Measurements from ENCODE around the gene LRPAP1.

Gene LRPAP1

DNA sequence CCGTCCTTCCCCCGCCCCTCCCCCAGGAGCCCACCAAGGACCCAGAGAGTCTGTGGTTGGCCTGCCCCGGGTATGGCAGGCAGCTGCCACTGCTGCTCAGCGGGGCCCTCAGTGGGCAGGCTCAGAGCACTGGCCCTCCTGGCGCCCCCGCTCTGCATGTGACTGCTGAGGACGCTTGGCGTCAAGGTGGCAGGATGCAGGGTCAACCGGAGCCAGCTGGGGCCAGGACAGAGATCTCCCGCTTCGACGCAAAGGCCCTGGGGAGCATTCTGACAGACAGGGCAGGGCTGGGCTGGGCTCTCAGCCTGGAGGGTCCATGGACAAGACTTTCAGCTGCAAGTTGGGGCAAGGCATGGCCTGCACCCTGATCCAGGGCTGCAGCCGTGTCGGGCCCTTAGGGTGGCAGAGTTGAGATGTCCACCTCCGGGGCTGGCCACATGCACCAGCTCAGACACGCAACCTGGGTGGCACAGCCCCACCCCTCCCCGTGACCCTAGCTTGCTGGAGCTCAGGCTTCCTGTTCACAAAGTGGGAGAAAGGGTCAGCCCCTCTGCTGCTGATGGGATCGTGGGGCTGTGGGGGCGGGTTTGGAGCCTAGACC lies 30.3 kb downstream of the LRPAP1 start:
- DNase-seq (ENCODE audit: low read depth in 2 of 2, low spot score in 1 of 2): no peak

GRCh38 chr4:3501126-3501824 lies 30.9 kb downstream of the LRPAP1 start:
- no peak for DNase-seq (ENCODE audit: low read depth in 2 of 2, low spot score in 1 of 2)

DNA sequence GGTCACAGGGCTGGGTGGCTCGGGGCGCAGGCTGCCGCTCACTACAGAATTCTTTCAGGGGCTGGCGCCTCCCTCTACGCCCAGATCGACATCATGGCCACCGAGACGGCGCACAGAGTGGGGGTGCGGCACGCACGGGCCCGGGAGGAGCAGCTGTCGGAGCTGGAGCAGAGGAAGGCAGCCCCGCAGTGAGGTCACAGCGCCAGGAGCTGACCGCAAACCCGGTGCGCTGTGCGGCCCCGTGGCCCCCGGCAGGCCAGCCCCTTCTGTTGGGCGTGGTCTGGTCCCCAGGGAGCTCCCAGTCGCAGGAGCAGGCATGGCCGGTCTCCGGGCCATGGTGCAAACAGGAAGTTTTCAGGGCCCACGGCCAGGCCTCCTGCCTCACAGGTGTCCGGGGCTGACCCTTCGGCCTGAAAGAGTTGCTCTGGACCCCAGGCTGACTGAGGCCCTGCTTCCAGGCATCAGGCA lies 31.6 kb downstream of the LRPAP1 start:
- DNase-seq (ENCODE audit: low read depth in 2 of 2, low spot score in 1 of 2): no peak

- no peak for DNase-seq (ENCODE audit: low read depth in 2 of 2, low spot score in 1 of 2)
Measured at GRCh38 chr4:3500111-3500510, 32.1 kb downstream of the LRPAP1 start.

DNA sequence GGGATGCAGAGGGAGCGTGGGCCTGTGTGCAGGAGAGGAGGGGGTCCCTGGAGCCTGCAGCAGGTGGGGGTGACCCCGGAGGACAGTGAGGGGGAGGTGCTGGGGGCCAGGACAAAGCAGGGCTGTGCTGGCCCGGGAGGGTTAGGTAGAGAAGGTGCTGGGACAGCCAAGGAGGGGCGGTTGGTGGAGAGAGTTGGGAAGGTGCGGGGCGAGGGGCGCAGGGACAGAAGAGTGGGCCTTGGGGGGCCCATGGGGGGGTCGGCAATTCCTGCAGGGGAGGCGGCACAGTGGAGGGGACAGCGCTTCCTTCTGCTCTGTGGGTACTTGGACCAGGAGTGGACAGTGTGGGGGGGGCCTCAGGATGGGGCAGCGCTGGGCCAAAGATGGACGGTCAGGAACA lies 32.5 kb downstream of the LRPAP1 start:
- no peak for DNase-seq (ENCODE audit: low read depth in 2 of 2, low spot score in 1 of 2)

- no peak for DNase-seq (ENCODE audit: low read depth in 2 of 2, low spot score in 1 of 2)
Measured at GRCh38 chr4:3498901-3499510, 33.2 kb downstream of the LRPAP1 start.

DNA sequence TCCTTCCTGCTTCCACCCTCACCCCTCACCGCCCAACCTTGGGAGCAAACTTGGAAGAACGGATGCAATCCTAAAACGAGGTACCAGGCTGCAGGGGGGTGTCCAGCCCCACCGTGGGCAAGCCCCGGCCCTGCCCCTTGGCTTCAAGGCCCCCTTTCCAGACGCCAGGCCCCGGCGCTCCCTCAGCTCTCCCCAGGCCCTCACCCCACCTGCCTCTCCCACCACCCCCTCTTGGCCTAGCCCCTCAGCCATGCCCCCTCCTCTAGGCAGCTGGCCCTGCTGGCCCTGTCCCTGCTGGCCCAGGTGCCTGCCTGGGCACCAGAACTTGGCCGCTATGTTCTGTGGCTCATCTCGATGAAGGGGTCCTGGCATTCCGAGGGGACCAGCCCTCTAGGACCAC lies 33.8 kb downstream of the LRPAP1 start:
- no peak for DNase-seq (ENCODE audit: low read depth in 2 of 2, low spot score in 1 of 2)

DNA sequence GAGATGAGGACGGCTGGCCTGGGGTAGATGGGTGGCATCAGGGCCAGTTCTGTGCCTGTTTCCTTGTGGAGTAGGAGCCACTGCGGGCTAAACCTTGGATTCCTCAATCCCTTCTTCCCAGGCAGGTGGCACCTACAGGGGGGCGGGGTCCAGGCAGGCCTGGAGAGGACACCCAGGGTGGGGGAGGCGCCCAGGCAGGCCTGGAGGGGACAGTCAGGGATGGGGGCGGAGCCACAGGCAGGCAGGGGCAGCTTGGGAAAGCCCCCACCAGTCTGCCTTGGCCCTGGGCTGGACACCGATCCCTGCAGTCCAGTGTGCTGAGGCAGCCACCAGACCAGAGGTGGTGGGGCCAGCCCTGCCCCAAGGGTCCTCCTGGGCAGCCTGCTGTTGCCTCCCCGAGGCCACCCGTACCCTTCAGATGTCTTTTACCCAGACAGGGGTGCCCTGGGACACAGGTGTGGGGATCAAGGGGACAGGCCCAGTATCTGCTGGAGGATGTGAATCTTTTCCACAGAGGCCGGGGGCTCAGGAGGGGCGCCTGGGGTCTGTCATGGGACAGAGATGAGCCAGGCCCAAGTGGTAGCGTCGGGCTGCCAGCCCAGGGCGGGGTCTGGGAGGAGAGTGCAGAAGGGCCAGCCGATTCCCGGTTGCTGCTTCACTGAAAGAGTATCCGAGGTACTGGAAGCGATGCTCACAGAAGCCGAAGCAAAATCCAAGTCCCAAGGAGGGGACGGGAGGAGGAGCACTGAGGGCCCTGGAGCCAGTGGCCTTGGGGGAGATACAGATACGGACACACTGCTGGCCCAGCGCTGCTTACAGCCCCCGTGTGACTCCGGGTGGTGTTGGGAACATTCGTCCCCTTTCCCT lies 34.5 kb downstream of the LRPAP1 start:
- no peak for DNase-seq (ENCODE audit: low read depth in 2 of 2, low spot score in 1 of 2)

- no peak for DNase-seq (ENCODE audit: low read depth in 2 of 2, low spot score in 1 of 2)
Measured at GRCh38 chr4:3497095-3497494, 35.1 kb downstream of the LRPAP1 start.

DNA sequence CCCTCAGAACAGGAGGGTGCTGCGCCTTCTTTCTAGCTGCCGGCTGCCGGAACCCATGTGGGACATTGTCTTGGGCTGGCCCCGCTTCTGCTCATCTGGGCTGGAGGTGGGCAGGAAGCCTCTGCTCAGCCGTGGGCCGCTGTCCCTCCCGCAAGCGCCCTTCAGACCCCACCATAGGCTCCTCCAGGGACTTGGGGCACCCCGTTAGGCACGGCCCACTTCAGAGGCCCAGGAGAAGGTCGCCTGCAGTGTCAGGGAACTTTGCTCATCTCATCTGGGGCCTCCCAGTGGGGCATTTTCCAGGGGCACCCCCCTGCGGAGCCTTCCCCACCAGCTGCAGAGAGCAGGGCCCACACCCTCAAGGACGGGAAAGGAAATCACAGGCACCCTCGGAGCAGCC lies 36.2 kb downstream of the LRPAP1 start:
- DNase-seq (ENCODE audit: low read depth in 2 of 2, low spot score in 1 of 2): no peak

GRCh38 chr4:3495204-3495975 lies 36.8 kb downstream of the LRPAP1 start:
- no peak for DNase-seq (ENCODE audit: low read depth in 2 of 2, low spot score in 1 of 2)

GRCh38 chr4:3494462-3494871 lies 37.8 kb downstream of the LRPAP1 start:
- DNase-seq (ENCODE audit: low read depth in 2 of 2, low spot score in 1 of 2): no peak

- DNase-seq (ENCODE audit: low read depth in 2 of 2, low spot score in 1 of 2): no peak
Measured at GRCh38 chr4:3493720-3494461, 38.3 kb downstream of the LRPAP1 start.

- DNase-seq (ENCODE audit: low read depth in 2 of 2, low spot score in 1 of 2): no peak
Measured at GRCh38 chr4:3492741-3493719, 39.2 kb downstream of the LRPAP1 start.

DNA sequence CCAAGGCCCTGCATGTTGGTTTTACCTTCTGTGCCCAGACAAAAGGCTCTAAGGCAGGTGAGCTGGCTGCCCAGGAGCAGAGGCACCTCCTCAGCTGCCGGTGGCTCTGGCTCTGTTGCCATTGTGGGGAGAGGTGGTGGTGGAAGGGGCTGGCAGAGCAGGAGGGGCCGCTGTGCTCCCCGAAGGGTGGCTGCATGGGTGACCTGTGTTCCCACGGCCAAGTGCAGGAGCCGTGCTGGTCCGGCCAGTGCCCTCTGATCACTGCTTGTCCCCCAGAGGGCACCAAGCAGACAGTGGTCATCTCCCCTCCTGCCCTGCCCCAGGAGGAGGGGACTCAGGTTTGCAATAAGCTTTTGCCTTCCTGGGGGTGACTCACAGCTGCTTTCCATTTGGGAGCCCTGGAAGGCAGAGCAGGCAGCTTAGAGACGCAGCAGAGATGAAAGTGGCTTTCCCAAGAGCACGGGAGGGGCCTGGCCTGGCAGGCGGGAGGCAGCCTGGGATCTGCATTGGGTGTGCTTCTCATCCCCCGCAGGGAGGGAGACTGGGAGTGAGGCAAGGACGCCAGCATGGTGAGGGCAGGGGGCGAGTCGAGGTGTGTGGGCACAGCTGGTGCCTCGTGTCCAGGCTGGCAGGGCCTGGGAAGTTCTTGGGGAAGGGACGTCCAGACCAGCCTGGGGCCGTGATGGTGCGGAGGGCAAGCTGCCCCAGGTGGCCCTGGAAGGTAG lies 40.4 kb downstream of the LRPAP1 start:
- DNase-seq (ENCODE audit: low read depth in 2 of 2, low spot score in 1 of 2): no peak

GRCh38 chr4:3489451-3489962 lies 42.7 kb downstream of the LRPAP1 start:
- no peak for DNase-seq (ENCODE audit: low read depth in 2 of 2, low spot score in 1 of 2)

GRCh38 chr4:3488820-3489219 lies 43.4 kb downstream of the LRPAP1 start:
- DNase-seq (ENCODE audit: low read depth in 2 of 2, low spot score in 1 of 2): no peak

DNA sequence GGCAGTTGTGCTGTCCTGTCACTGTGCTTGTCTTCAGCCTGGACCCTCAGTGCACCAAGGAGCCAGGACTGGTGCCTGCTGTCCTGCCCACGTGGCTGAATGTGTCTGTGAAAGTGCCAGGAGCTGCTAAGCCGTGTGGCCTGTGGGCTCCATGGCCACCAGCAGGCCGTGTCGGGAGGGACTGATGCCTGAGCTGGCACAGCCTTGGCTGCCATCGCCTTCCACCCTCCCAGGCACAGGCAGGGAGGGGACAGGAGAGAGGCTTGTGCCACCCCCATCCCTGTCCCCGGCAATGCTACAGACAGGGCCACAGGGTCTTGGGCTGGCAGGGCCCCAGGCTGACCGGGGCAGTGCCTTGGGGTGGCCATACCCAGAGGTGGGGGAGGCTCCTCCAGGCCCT lies 44.4 kb downstream of the LRPAP1 start:
- no peak for DNase-seq (ENCODE audit: low read depth in 2 of 2, low spot score in 1 of 2)
